PC-9 (cell line): ENCODE measurements around the gene SF1.

Experiments used
- CTCF ChIP-seq: fragments of 200-600 bp; sonication (generic); conservative IDR thresholded peaks from 2 replicates; pipeline ENCODE4 v1.6.1; 2017; ENCODE audit warnings: mixed run types, antibody characterized with exemption, mild to moderate bottlenecking, moderate library complexity
- EZH2 ChIP-seq: fragments of 200-600 bp; sonication (generic); IDR thresholded peaks from 2 replicates; pipeline ENCODE4 v1.8.0; 2017; ENCODE audit warnings: antibody characterized with exemption, low read depth

GRCh38 chr11:64754124-64754918 is 24.0 kb downstream of the SF1 start:
- TF ChIP-seq CTCF (no peak), EZH2 (no peak)
